Immature natural killer cell (primary cell): ENCODE results near the gene KCTD5. TPM values are rescaled to one million over a fixed set of nuclear protein-coding genes. Genes with fewer than 3 reads are reported as not detected.
"Not testable (repeated sequence)": the region's sequence is repeated elsewhere in the genome, so short reads cannot be mapped to it uniquely, and the experiment has no call there.

Experiments used
- DNase-seq, 3 donors: peaks; one replicate each; pipeline ENCODE4 v3.0.0; 2022; ENCODE audit warnings: mixed read lengths in 1 of 3
- H3K27ac Mint-ChIP-seq, 6 donors: one replicate each; pipeline ENCODE4 v1.8.0; 2020; ENCODE audit warnings: mixed read lengths in 6 of 6, mild to moderate bottlenecking in 5 of 6, inconsistent platforms in 4 of 6, moderate library complexity in 3 of 6
- H3K27me3 Mint-ChIP-seq, 3 donors: one replicate each; pipeline ENCODE4 v1.8.0; 2020 to 2021; ENCODE audit warnings: low read depth in 3 of 3, mild to moderate bottlenecking in 3 of 3, mixed read lengths in 3 of 3, moderate library complexity in 3 of 3, inconsistent platforms in 1 of 3
- H3K36me3 Mint-ChIP-seq, 3 donors: one replicate each; pipeline ENCODE4 v1.8.0; 2020; ENCODE audit warnings: mixed read lengths in 3 of 3, inconsistent platforms in 2 of 3, mild to moderate bottlenecking in 2 of 3
- H3K4me1 Mint-ChIP-seq, 2 donors: one replicate each; pipeline ENCODE4 v1.8.0; 2020; ENCODE audit warnings: inconsistent platforms in 2 of 2, mild to moderate bottlenecking in 2 of 2, mixed read lengths in 2 of 2, moderate library complexity in 1 of 2
- H3K4me3 Mint-ChIP-seq, 5 donors: one replicate each; pipeline ENCODE4 v1.8.0; 2020; ENCODE audit warnings: mild to moderate bottlenecking in 5 of 5, mixed read lengths in 5 of 5, inconsistent platforms in 3 of 5, moderate library complexity in 3 of 5
- H3K9me3 Mint-ChIP-seq, 6 donors: one replicate each; pipeline ENCODE4 v1.8.0; 2020; ENCODE audit warnings: mild to moderate bottlenecking in 6 of 6, mixed read lengths in 6 of 6, inconsistent platforms in 4 of 6, moderate library complexity in 3 of 6
- polyA plus RNA-seq, 3 donors: library from polyadenylated mRNA; unstranded; fragments of 300-500 nt; fragmentation: Illumina TruSeq; gene quantifications; one replicate each; pipeline ENCODE4 v1.2.3, GENCODE V29; 2021

Gene KCTD5
- polyA plus RNA-seq, 3 donors from 2014 or later = 22.2 to 38.9 (median 25.9) TPM

DNA sequence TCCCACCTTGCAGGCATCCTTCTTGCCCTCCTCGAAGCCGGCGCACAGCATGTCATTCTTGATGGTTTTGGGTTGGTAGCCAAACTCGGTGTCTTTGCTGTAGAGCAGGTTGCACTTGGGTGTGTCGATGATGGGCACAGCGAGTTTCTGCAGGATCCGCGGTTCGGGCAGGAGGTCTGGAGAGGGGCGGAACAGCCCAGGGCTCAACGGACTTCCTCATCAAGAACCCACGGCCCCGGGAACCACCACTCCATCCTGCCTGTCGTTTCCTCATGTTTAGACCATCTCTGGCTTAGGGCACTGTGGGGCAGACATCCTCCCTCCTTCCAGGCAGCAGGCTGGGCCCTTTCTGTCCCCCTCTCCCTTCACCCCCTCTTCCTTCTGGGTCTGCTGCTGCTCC lies 31.2 kb downstream of the KCTD5 start:
- no peak for DNase-seq
- Mint-ChIP-seq H3K27ac (no peak overlapping the region), H3K27me3 (peaks cover 0 to 9% (median 4%) of the 10 kb centered on the region in 3 donors), H3K4me3 (no peak overlapping the region), H3K4me1 (peaks cover 0 to 2% of the 10 kb centered on the region in 2 donors), H3K36me3 (peaks cover under 1 to 2% (median under 1%) of the 10 kb centered on the region in 3 donors), H3K9me3 (no peaks in the 10 kb centered on the region)

- Mint-ChIP-seq H3K27me3 (peaks cover 0 to 9% (median 4%) of the 10 kb centered on the region in 3 donors), H3K4me3 (no peak overlapping the region), H3K4me1 (peaks cover 0 to 2% of the 10 kb centered on the region in 2 donors), H3K9me3 (no peaks in the 10 kb centered on the region), H3K27ac (no peak overlapping the region), H3K36me3 (no peaks in the 10 kb centered on the region)
- DNase-seq = no peak
Observed at GRCh38 chr16:2713985-2714774, 31.9 kb downstream of the KCTD5 start.

DNA sequence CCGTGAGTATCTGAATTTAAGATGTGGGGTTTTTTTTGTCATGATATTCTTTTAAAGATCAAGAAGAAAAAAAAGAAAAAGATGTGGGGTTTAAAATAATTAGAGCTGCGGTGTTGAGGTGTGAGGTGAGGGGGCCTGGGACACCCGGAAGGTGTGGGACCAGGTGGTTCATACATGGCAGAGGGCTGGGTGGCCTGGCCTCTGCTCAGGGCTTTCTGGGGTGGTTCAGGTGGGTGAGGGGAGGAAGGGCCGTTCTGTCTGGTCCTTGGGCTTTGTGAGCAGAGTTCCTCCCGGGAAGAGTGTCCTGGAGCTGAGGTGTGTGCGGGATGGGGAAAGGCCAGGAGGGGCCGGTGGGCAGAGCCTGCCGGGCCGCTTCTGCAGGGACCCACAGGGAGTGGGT lies 32.7 kb downstream of the KCTD5 start:
- Mint-ChIP-seq H3K27ac (no peak overlapping the region), H3K36me3 (no peaks in the 10 kb centered on the region), H3K9me3 (no peaks in the 10 kb centered on the region), H3K4me3 (peak overlapping the region in 1 of 5 donors; percentile 63), H3K4me1 (peaks cover 0 to 2% of the 10 kb centered on the region in 2 donors), H3K27me3 (peaks cover 0 to 9% (median 4%) of the 10 kb centered on the region in 3 donors)
- no peak for DNase-seq

DNA sequence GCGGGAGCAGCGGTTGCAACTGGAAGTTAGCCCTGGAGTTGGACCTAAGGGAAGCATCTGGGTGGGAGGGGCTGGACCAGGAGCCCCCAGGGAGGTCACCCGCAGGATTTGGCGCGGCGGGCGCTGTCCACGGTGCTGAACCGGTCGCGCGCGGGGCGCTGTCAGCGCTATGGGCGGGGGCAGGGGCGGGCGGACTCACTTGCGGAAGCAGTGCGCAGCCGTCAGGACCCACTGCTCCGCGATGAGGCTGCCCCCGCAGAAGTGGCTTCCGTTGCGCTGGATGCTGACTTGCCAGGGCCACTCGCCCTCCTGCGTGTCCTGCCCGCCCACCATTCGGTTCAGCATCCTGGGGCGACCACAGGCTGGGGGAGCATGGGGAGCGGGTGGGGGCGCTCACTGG lies 33.2 kb downstream of the KCTD5 start:
- Mint-ChIP-seq H3K4me3 (no peak overlapping the region), H3K4me1 (peaks cover 0 to 2% of the 10 kb centered on the region in 2 donors), H3K27ac (no peak overlapping the region), H3K27me3 (peaks cover 0 to 9% (median 5%) of the 10 kb centered on the region in 3 donors), H3K36me3 (no peaks in the 10 kb centered on the region), H3K9me3 (no peaks in the 10 kb centered on the region)
- peak; percentile 75 to 80 (median 76) for DNase-seq

GRCh38 chr16:2715966-2716885 lies 33.9 kb downstream of the KCTD5 start:
- Mint-ChIP-seq H3K9me3 (no peaks in the 10 kb centered on the region), H3K4me1 (peaks cover 0 to 2% of the 10 kb centered on the region in 2 donors), H3K27ac (no peak overlapping the region), H3K36me3 (no peaks in the 10 kb centered on the region), H3K27me3 (peaks cover 0 to 9% (median 5%) of the 10 kb centered on the region in 3 donors), H3K4me3 (no peak overlapping the region)
- DNase-seq = no peak

DNA sequence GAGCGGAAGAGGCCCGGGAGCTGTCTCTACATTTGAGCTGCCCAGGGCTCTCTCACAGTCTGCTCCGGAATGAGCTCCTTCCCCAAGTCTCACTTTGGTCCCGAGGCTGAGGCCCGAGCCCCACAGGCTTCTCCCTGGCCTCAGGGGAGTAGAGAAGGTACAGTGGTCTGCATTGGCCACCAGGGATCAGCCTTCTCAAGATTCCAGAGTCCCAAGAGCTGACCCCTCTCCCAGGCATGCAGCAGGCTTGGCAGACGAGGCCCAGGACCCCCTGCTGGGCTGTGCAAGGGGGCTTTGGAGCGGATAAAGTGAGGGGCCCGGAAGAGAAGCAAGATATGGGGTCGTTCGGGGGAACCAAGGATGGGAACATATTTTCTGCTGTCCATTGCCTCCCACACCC lies 34.6 kb downstream of the KCTD5 start:
- H3K4me3 Mint-ChIP-seq = no peak overlapping the region
- H3K36me3 Mint-ChIP-seq = no peaks in the 10 kb centered on the region
- H3K9me3 Mint-ChIP-seq = no peaks in the 10 kb centered on the region
- peaks cover 0 to 2% of the 10 kb centered on the region in 2 donors for H3K4me1 Mint-ChIP-seq
- H3K27me3 Mint-ChIP-seq = peaks cover 0 to 9% (median 5%) of the 10 kb centered on the region in 3 donors
- no peak for DNase-seq
- H3K27ac Mint-ChIP-seq = no peak overlapping the region

GRCh38 chr16:2717383-2718263 lies 35.3 kb downstream of the KCTD5 start:
- peaks cover 0 to 7% (median 5%) of the 10 kb centered on the region in 3 donors for H3K27me3 Mint-ChIP-seq
- no peak for DNase-seq
- H3K4me1 Mint-ChIP-seq = peaks cover 0 to 4% of the 10 kb centered on the region in 2 donors
- peak overlapping the region in 2 of 5 donors; percentile 38 to 48 for H3K4me3 Mint-ChIP-seq
- no peaks in the 10 kb centered on the region for H3K9me3 Mint-ChIP-seq
- H3K36me3 Mint-ChIP-seq = no peaks in the 10 kb centered on the region
- H3K27ac Mint-ChIP-seq = peak overlapping the region in 1 of 6 donors; percentile 76

DNA sequence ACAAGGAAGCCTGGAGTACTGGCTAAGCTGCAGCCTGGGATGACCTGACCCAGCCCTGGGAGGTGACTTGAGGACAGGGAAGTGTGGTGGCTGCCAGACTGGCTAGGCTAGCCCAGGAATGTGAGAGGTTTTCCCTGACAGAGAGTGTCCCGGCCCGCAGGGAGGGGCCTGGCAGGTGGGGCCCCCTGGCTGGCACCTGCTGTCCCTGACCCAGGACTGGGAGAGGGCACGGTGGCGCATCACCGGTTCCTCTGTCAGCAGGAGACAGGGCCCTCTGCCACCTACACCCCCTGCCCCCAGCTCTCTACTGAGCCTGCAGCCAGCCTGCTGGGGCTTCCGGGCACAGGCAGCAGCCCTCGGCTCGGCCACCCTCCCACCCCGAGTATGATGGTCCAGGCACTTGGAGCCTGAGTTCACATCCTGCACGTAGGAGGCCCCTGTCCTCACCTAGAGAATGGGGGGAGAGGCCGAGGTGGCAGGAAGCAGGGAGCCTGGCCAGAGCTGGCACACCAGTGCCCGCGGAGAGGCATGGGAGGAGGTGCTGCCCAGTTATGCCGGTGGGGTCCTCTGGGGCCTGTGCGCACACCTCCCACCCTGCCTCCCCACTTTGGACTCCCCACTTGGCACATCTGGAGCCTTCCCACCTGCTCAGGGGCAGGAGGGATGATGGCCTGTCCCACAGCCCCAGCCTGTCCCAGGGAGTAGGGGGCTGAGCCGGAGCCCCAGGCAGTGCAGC lies 37.2 kb downstream of the KCTD5 start:
- no peak overlapping the region for H3K27ac Mint-ChIP-seq
- H3K9me3 Mint-ChIP-seq = no peaks in the 10 kb centered on the region
- peaks cover 4 to 7% (median 4%) of the 10 kb centered on the region in 3 donors for H3K27me3 Mint-ChIP-seq
- H3K4me3 Mint-ChIP-seq = peak overlapping the region in 1 of 5 donors; percentile 46
- no peak for DNase-seq
- peaks cover 0 to 3% (median 0%) of the 10 kb centered on the region in 3 donors for H3K36me3 Mint-ChIP-seq
- peaks cover 0 to 4% of the 10 kb centered on the region in 2 donors for H3K4me1 Mint-ChIP-seq

GRCh38 chr16:2720064-2720457 lies 37.7 kb downstream of the KCTD5 start, which contains the start of gene PRSS27:
PRSS27 (minus strand) TSS chr16:2720224; CDS start chr16:2720160, 64 bp downstream.
- no peak for DNase-seq
- Mint-ChIP-seq H3K36me3 (peaks cover 0 to 3% (median 0%) of the 10 kb centered on the region in 3 donors), H3K4me3 (peak within 1 kb of the TSS; percentile 57 to 74 (median 73)), H3K4me1 (peaks cover 0 to 1% of the 10 kb centered on the region in 2 donors), H3K27ac (peak within 1 kb of the TSS in 2 of 6 donors; percentile 36 to 64), H3K27me3 (peaks cover 3 to 5% (median 4%) of the 10 kb centered on the region in 3 donors), H3K9me3 (no peaks in the 10 kb centered on the region)

GRCh38 chr16:2720719-2721633 lies 38.7 kb downstream of the KCTD5 start:
- H3K36me3 Mint-ChIP-seq = peaks cover 0 to 3% (median 0%) of the 10 kb centered on the region in 3 donors
- H3K9me3 Mint-ChIP-seq = no peaks in the 10 kb centered on the region

DNA sequence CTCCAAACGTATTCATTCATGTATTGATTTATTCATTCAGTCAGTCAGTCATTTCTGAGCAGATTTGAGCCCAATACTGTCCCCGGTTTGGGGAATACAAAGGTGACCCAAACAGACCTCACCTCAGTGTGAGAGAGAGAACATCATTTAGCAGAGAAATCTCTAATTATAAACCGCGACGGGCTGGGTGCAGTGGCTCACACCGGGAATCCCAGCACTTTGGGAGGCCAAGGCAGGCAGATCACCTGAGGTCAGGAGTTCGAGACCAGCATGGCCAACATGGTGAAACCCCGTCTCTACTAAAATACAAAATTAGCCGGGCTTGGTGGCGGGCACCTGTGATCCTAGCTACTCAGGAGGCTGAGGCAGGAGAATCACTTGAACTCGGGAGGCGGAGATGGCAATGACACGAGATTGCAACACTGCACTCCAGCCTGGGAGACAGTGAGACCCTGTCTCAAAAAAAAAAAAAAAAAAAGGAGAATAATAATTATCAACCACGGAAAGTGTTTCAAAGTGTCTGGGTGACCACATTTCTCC lies 39.4 kb downstream of the KCTD5 start:
- not testable (repeated sequence) for H3K36me3 Mint-ChIP-seq, H3K4me1 Mint-ChIP-seq, DNase-seq, H3K27me3 Mint-ChIP-seq, H3K9me3 Mint-ChIP-seq
- Mint-ChIP-seq H3K27ac (peak overlapping the region in 1 of 6 donors; percentile 70), H3K4me3 (peak overlapping the region; percentile 26 to 72 (median 62))

More at GRCh38 chr16:2720719-2721633, 38.7 kb downstream of the KCTD5 start:
- peak; percentile 77 to 85 (median 84) for DNase-seq
- Mint-ChIP-seq H3K27me3 (peaks cover 3 to 6% (median 3%) of the 10 kb centered on the region in 3 donors), H3K4me1 (peaks cover 0 to 1% of the 10 kb centered on the region in 2 donors), H3K4me3 (peak overlapping the region; percentile 57 to 74 (median 73)), H3K27ac (peak overlapping the region in 2 of 6 donors; percentile 36 to 64)
